Thyroid gland (tissue), 4 donors: ENCODE results near the gene EPHB3.

Source experiments
- CTCF ChIP-seq, 6 experiments: fragments of 200-600 bp in 3 of 6; fragments of 450-650 bp in 3 of 6; sonication (generic) in 3 of 6; IDR thresholded peaks; one replicate each; pipeline ENCODE4 v1.5.1; 2016 to 2019; ENCODE audit warnings: antibody characterized with exemption in 6 of 6, mild to moderate bottlenecking in 2 of 6, inconsistent platforms in 1 of 6, moderate library complexity in 1 of 6
- POLR2A ChIP-seq, 2 donors: fragments of 450-650 bp; IDR thresholded peaks; one replicate each; pipeline ENCODE4 v1.6.1; 2017; ENCODE audit warnings: antibody characterized with exemption in 2 of 2, mild to moderate bottlenecking in 2 of 2, moderate library complexity in 1 of 2

- TF ChIP-seq CTCF (IDR thresholded peaks at IDR 0.05) (no peak), POLR2A (IDR thresholded peaks at IDR 0.05) (no peak)
These were observed 39.2 kb downstream of the EPHB3 start for GRCh38 chr3:184600685-184601377.
